ENCODE results near the gene SPINDOC. TPM values are rescaled to one million over a fixed set of nuclear protein-coding genes. Genes with fewer than 3 reads are reported as not detected.

SPINDOC gene
- total RNA-seq, 3 donors from 2014 or later: 5.8 to 22.3 (median 7.0) TPM

DNA sequence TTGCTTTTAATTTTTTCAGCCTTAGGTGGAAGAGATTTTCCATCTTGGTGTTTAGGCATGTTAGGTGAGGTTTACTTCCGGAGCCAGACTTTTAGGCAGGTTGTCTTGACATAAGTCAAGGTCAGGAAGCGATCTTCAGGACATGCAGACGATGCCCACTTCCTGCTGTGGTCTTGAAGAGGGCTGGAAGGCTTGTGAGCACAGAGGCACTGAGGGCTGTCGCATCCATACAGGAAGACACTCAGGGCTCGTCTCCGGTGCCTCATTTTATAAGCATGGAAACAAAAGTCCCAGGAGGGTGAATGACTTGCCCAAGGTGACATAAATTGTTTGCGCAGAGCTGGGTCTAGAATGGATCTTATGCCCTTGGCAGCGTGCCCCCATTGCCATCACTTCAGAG is 56.4 kb downstream of the SPINDOC start:
- TF ChIP-seq, protein P1, sequence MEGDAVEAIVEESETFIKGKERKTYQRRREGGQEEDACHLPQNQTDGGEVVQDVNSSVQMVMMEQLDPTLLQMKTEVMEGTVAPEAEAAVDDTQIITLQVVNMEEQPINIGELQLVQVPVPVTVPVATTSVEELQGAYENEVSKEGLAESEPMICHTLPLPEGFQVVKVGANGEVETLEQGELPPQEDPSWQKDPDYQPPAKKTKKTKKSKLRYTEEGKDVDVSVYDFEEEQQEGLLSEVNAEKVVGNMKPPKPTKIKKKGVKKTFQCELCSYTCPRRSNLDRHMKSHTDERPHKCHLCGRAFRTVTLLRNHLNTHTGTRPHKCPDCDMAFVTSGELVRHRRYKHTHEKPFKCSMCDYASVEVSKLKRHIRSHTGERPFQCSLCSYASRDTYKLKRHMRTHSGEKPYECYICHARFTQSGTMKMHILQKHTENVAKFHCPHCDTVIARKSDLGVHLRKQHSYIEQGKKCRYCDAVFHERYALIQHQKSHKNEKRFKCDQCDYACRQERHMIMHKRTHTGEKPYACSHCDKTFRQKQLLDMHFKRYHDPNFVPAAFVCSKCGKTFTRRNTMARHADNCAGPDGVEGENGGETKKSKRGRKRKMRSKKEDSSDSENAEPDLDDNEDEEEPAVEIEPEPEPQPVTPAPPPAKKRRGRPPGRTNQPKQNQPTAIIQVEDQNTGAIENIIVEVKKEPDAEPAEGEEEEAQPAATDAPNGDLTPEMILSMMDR (IDR thresholded peaks at IDR 0.05): no peak
- peaks cover 80% of the 10 kb centered on the region for H3K4me1 ChIP-seq (ENCODE audit: low read depth)
- peak in 2 of 3 donors; percentile 37 to 61 for DNase-seq
- H3K4me3 ChIP-seq: no peak overlapping the region
- no peaks in the 10 kb centered on the region for H3K36me3 ChIP-seq (ENCODE audit: low read depth)
- no peak for ATAC-seq
- intact Hi-C loops (cut with DNase I, micrococcal nuclease): no loop called here
- H3K9me3 ChIP-seq: no peaks in the 10 kb centered on the region

DNA sequence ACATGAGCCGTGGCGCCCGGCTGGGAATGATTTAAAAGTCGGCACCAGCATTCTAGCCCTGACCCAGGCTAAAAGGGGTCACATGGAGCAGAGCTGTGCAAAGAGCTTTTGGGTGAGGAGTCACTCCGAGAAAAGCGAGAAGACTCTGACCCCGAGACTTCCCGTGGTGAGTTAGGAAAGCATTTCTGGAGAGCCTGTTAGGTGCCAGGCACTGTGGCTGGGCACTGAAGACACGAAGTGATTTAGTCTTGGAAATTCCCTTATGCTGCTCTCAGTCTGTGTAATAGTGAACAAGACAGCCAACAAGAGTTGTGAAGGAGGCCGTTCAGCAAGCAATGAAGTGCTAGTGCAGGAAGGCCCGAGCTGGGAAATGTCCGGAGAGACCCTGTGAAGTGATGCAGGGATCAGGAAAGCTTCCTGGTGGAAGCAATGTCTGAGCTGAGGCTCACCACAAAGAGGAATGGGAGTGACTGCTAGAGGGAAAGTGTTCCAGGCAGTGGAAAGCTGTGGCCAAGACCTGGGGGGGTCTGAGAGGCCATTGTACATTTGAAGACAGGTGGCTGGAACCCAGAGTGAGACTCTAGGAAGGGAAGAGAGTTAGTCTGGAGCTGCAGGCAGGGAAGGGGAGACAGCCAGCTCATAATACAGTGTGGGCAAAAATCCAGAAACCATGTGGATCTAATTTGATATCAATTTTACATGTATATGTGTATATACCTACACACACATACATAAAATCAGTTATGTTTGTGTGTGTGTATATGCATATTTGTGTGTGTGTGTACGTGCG is 57.3 kb downstream of the SPINDOC start:
- Histone ChIP-seq H3K9me3 (no peaks in the 10 kb centered on the region), H3K4me1 (ENCODE audit: low read depth) (peaks cover 74% of the 10 kb centered on the region), H3K4me3 (no peak overlapping the region), H3K36me3 (ENCODE audit: low read depth) (no peaks in the 10 kb centered on the region)
- TF ChIP-seq, protein P1 (IDR thresholded peaks at IDR 0.05): no peak
- intact Hi-C loops (cut with DNase I, micrococcal nuclease): no loop called here
- ATAC-seq (no peak), DNase-seq (peak in 2 of 3 donors; percentile 36 to 39)

DNA sequence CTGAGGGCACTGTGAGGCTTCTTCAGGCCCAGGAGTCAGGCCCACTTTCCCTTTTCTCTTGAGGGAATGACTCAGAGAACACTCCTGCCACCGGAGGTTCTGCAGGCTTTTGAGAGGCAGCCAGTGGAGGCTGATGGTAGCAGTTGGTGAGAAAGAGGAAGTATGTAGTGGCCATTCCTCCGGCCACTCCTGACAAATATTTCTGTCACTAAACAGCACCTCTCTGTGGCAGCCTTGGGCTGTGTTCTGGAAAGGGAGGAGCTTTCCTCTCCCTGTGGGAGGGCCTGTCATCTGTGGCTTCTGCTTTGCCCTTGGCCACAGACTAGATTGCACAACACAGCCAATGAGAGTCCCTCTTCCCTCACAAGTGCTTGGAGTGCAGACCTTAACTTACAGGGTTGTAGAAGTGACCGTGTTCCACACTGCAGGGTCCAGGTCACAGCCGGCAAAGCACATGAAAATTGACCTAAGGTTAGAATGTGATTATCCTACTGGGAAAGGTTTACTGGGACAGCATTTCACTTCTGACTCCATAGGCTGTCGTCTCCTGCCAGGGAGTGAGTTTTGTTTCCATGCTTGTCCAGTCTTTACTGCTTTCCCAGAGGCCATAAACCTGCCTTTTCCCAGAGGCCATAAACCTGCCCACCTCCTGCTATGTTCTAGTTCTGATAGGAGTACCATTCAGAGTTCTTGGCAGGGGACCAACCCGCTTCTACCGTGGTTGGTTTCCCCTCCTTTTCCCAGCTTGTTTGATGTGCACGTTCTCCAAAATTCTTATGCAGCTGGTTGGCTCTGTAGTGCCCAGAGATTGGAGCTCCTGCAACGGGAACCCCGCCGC is 58.9 kb downstream of the SPINDOC start:
- intact Hi-C loops (cut with DNase I, micrococcal nuclease): no loop called here
- ATAC-seq: peak; percentile 89
- Histone ChIP-seq H3K4me1 (ENCODE audit: low read depth) (peaks cover 58% of the 10 kb centered on the region), H3K9me3 (no peaks in the 10 kb centered on the region), H3K4me3 (no peak overlapping the region), H3K36me3 (ENCODE audit: low read depth) (no peaks in the 10 kb centered on the region)
- TF ChIP-seq, protein P1 (IDR thresholded peaks at IDR 0.05): peak; percentile 39
- DNase-seq: peak; percentile 70 to 85 (median 74)

DNA sequence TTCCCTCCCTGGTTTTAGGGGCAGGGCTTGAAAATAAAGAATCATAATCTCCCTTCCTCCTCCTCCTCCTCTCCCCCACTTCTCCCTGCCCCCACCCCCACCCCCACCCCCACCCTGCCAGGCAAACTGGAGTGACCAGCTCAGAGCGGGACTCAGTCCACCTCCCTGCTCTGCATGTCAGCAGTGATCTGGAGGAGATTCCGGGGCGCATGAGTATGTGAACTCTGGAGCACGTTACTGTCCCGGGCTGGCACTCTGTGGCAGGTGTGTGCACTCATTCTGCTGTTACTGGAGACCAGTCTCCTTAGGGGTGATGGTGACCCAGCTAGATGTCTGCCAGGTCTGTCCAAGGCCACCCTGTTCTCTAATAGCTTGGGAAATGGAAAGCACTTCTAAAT is 59.5 kb downstream of the SPINDOC start:
- Histone ChIP-seq H3K4me3 (no peak overlapping the region), H3K9me3 (no peaks in the 10 kb centered on the region), H3K4me1 (ENCODE audit: low read depth) (peaks cover 51% of the 10 kb centered on the region), H3K36me3 (ENCODE audit: low read depth) (no peaks in the 10 kb centered on the region)
- intact Hi-C loops (cut with DNase I, micrococcal nuclease): no loop called here
- peak in 2 of 3 donors; percentile 48 to 60 for DNase-seq
- ATAC-seq: peak; percentile 16
- TF ChIP-seq, protein P1 (IDR thresholded peaks at IDR 0.05): no peak

DNA sequence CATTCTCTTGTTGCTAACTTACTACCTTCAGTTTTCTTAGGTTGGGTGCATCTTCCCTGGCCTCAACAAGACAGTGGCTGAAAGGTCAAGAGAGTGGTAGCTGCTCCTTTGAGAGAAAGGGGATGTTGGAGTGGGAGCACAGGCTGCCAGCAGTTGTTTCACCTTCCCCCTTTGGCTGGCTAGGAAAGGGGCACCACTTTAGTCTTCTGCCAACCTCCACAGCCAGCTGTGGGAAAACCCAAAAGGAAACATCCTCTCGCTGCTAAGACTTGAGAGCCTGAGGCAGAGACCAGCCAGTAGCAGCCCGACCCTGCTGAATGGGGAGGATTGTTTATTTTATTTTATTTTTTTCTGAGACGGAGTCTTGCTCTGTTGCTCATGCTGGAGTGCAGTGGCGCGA is 60.1 kb downstream of the SPINDOC start:
- TF ChIP-seq, protein P1 (IDR thresholded peaks at IDR 0.05): no peak
- H3K36me3 ChIP-seq (ENCODE audit: low read depth): no peaks in the 10 kb centered on the region
- intact Hi-C loops (cut with DNase I, micrococcal nuclease): no loop called here
- DNase-seq (no peak), ATAC-seq (no peak)
- H3K9me3 ChIP-seq: no peaks in the 10 kb centered on the region
- H3K4me1 ChIP-seq (ENCODE audit: low read depth): peaks cover 46% of the 10 kb centered on the region
- no peak overlapping the region for H3K4me3 ChIP-seq

Data from mucosa of descending colon (tissue), 3 donors.